Measurements from ENCODE around the gene IFITM1.

DNA sequence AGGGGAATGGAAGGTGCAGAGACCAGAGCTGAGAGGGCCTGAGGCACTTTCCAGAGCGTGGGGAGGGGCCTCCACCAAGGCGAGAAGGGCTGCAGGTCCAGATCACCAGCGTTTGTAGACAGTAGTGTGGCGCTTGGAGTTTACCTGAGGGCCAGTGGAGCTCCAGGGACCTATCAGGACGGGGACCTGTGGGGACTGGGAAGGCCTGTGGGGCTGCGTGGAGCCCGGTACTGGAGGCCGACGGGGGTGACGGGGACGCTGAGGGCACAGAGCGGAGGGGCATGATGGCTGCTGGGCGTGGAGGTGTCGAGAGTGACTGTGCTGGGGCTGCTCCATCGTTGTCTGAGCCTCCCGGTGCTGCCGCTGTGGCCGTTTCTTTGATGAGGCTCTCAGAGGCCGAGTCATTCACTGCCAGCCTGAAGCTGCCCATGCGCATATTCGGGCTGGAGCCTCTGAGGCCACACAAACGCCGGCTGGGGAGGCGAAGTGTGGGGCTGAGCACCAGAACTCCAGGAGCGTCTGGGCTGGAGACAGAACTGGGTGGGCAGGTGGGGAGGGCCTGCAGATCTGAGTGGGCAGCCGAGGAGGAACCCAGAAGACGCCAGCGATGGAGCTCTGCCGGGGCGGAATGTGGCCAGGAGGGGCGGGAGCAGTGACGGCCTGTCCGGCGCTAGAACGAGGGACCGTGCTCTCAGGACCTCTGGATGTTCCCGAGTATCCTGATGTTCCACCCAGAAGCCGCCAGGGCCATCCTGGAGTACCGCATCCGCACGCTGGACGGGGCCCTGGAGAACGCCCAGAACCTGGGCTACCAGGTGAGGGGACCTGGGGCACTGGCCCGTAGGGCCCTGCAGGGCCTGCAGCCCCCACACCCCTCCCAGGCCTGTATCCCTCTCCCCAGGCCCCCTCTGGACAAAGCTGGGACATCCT, 22.3 kb upstream of the IFITM1 start:
- TF ChIP-seq, protein P1, sequence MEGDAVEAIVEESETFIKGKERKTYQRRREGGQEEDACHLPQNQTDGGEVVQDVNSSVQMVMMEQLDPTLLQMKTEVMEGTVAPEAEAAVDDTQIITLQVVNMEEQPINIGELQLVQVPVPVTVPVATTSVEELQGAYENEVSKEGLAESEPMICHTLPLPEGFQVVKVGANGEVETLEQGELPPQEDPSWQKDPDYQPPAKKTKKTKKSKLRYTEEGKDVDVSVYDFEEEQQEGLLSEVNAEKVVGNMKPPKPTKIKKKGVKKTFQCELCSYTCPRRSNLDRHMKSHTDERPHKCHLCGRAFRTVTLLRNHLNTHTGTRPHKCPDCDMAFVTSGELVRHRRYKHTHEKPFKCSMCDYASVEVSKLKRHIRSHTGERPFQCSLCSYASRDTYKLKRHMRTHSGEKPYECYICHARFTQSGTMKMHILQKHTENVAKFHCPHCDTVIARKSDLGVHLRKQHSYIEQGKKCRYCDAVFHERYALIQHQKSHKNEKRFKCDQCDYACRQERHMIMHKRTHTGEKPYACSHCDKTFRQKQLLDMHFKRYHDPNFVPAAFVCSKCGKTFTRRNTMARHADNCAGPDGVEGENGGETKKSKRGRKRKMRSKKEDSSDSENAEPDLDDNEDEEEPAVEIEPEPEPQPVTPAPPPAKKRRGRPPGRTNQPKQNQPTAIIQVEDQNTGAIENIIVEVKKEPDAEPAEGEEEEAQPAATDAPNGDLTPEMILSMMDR (IDR thresholded peaks at IDR 0.05): no peak
- TF ChIP-seq POLR2A (IDR thresholded peaks at IDR 0.05): no peak

Measured in vagina (tissue), 2 donors.